GM12874 (cell line): ENCODE data around the gene ZFP3.

ENCODE experiments used
- TF ChIP-seq, protein P1 (sequence below): IDR thresholded peaks from 2 replicates; pipeline ENCODE4 v1.5.1; 2011; ENCODE audit warnings: low read depth, mild to moderate bottlenecking, control low read depth, low read length, moderate library complexity; ENCODE audit not compliant: insufficient read depth

ZFP3 gene

GRCh38 chr17:5078106-5079028 lies at the start of gene ZFP3:
ZFP3 (plus strand) TSS chr17:5078467; CDS start chr17:5091505, 13,038 bp downstream.
- TF ChIP-seq, protein P1, sequence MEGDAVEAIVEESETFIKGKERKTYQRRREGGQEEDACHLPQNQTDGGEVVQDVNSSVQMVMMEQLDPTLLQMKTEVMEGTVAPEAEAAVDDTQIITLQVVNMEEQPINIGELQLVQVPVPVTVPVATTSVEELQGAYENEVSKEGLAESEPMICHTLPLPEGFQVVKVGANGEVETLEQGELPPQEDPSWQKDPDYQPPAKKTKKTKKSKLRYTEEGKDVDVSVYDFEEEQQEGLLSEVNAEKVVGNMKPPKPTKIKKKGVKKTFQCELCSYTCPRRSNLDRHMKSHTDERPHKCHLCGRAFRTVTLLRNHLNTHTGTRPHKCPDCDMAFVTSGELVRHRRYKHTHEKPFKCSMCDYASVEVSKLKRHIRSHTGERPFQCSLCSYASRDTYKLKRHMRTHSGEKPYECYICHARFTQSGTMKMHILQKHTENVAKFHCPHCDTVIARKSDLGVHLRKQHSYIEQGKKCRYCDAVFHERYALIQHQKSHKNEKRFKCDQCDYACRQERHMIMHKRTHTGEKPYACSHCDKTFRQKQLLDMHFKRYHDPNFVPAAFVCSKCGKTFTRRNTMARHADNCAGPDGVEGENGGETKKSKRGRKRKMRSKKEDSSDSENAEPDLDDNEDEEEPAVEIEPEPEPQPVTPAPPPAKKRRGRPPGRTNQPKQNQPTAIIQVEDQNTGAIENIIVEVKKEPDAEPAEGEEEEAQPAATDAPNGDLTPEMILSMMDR = peak; percentile 21; the same call in 1 of the 2 replicates

GRCh38 chr17:5031365-5032082 lies 46.7 kb upstream of the ZFP3 start:
- TF ChIP-seq, protein P1 = peak; percentile 84

DNA sequence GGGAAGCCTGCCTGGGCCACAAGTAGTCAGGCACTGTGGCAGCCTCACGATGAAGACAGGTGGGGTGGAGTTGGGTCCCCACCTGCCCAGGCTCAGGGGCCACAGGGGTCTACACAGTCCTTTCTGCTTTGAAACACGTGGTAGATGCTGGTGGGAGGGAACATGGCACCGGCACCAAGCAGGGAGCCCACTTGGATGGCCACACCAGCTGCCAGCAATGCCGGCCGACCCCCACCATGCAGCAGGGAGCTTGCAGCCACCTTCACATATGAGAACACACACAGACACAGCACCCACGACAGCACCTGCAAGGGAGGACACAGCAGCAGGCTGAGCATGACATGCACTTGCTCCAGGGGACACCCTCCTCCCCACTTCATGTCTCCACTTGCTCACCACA lies 45.4 kb upstream of the ZFP3 start:
- TF ChIP-seq, protein P1 = no peak

- TF ChIP-seq, protein P1 = 0 out of 2 replicates have a peak, but pooled peaks have one; percentile 1
These were observed 44.8 kb upstream of the ZFP3 start for GRCh38 chr17:5033352-5034015.

- TF ChIP-seq, protein P1 = no peak
These were observed 44.2 kb upstream of the ZFP3 start for GRCh38 chr17:5034063-5034462.

DNA sequence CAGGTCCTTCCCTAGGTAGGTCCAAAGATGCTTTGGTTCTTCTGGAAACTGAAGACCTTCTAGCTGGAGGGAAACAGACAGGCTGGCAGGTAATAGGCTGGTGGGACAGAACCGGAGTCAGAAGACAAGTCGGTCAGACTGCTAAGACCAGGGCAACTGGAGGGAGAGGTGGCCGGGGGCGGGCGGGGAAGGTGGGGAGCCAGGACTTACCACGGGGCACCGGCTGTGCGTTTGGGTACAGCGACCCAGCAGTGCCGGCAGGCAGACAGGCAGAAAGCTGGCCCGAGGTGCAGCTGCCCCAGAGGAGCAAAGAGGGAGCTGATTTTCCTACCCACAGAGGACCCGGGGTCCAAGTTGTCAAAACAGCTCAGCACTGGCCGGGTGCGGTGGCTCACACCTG lies 43.6 kb upstream of the ZFP3 start:
- TF ChIP-seq, protein P1 = no peak

DNA sequence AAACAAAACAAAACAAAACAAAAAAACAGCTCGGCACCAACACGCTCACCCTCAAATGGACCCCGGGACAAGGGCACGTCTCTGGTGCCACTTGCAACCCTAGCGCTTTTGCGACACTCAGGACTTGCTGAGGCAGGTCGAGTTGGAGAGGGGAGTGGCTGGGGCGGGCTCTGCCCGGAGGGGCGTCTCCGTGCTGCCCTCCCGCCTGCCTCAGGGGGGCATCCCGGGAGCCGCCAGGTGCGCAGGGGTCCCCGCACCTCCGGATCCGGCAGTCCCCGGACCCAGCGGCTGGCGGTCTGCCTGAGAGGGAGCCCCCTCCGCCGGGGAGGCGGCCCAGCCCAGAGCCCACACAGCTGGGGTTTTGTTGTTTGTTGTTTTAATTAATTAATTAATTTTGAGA lies 43.0 kb upstream of the ZFP3 start, which contains the start of gene SLC52A1:
TSS of gene SLC52A1 (minus strand) at position 112 of the 400 bp plus-strand sequence. CDS start 820 bp downstream, outside the sequence.
- TF ChIP-seq, protein P1 = no peak
